WTC11 (cell line): ENCODE measurements around the gene LAMA5. TPM values are rescaled to one million over a fixed set of nuclear protein-coding genes. Genes with fewer than 3 reads are reported as not detected.

Experiments used
- ATAC-seq: fragments of 200-7000 bp; cut with Tn5 transposase; 2 replicates; pipeline ENCODE4 v1.10.0; 2021; ENCODE audit warnings: mild to moderate bottlenecking, moderate library complexity
- CTCF ChIA-PET: fragments of 300-600 bp; sonication (Branson Sonifier 250); formaldehyde crosslinking; loops from one replicate; lab custom pipeline; 2021; ENCODE audit warnings: antibody characterized with exemption; lab: Charles Lee
- POLR2A ChIA-PET: fragments of 350-600 bp; sonication (Branson Sonifier 250); formaldehyde crosslinking; loops from one replicate; lab custom pipeline; 2021; ENCODE audit warnings: antibody characterized with exemption; lab: Charles Lee
- DNase-seq: peaks from one replicate; pipeline ENCODE4 v3.0.0; 2021; ENCODE audit warnings: low spot score
- H3K27ac Mint-ChIP-seq: 2 replicates; pipeline ENCODE4 v1.8.0; 2021; ENCODE audit warnings: mixed read lengths
- H3K27me3 Mint-ChIP-seq: 2 replicates; pipeline ENCODE4 v1.8.0; 2021; ENCODE audit warnings: low read depth, mild to moderate bottlenecking, moderate library complexity, mixed read lengths
- H3K36me3 Mint-ChIP-seq: 2 replicates; pipeline ENCODE4 v1.8.0; 2021; ENCODE audit warnings: mixed read lengths
- H3K4me1 Mint-ChIP-seq: 2 replicates; pipeline ENCODE4 v1.8.0; 2022; ENCODE audit warnings: mixed read lengths
- H3K4me3 Mint-ChIP-seq: 2 replicates; pipeline ENCODE4 v1.8.0; 2021; ENCODE audit warnings: mild to moderate bottlenecking, moderate library complexity, mixed read lengths
- H3K9me3 Mint-ChIP-seq: 2 replicates; pipeline ENCODE4 v1.8.0; 2021; ENCODE audit warnings: mixed read lengths
- AFF4 ChIP-seq: sonication (generic); formaldehyde crosslinking; IDR thresholded peaks from 2 replicates; pipeline ENCODE4 v1.8.1; 2023; ENCODE audit warnings: mild to moderate bottlenecking, missing genetic modification reagents, borderline replicate concordance
- ATF1 ChIP-seq: sonication (generic); formaldehyde crosslinking; IDR thresholded peaks from 2 replicates; pipeline ENCODE4 v1.8.1; 2023; ENCODE audit warnings: mild to moderate bottlenecking, moderate library complexity, missing genetic modification reagents
- ELF4 ChIP-seq: sonication (generic); formaldehyde crosslinking; IDR thresholded peaks from 2 replicates; pipeline ENCODE4 v1.8.1; 2022; ENCODE audit warnings: low read depth, mild to moderate bottlenecking, moderate library complexity, missing genetic modification reagents
- ERG ChIP-seq: fragments of 250-450 bp; sonication (Bioruptor Pico); IDR thresholded peaks from 2 replicates; pipeline ENCODE4 v1.8.0; 2021; ENCODE audit warnings: mild to moderate bottlenecking
- GABPB1 ChIP-seq: sonication (generic); formaldehyde crosslinking; IDR thresholded peaks from 2 replicates; pipeline ENCODE4 v1.8.1; 2023; ENCODE audit warnings: mild to moderate bottlenecking, missing genetic modification reagents
- GTF2I ChIP-seq: fragments of 250-450 bp; sonication (Bioruptor Pico); conservative IDR thresholded peaks from 2 replicates; pipeline ENCODE4 v1.4.0; 2021; ENCODE audit warnings: mild to moderate bottlenecking
- HMGA2 ChIP-seq: fragments of 250-450 bp; sonication (Bioruptor Pico); IDR thresholded peaks from 2 replicates; pipeline ENCODE4 v1.4.0; 2021; ENCODE audit warnings: mild to moderate bottlenecking, moderate library complexity
- NFATC4 ChIP-seq: fragments of 250-450 bp; sonication (Bioruptor Pico); IDR thresholded peaks from 2 replicates; pipeline ENCODE4 v1.9.0; 2021; ENCODE audit warnings: mild to moderate bottlenecking
- NR3C1 ChIP-seq: sonication (generic); formaldehyde crosslinking; conservative IDR thresholded peaks from 2 replicates; pipeline ENCODE4 v1.8.1; 2023; ENCODE audit warnings: low read depth, mild to moderate bottlenecking, missing genetic modification reagents
- OVOL2 ChIP-seq: fragments of 250-450 bp; sonication (Bioruptor Pico); IDR thresholded peaks from 2 replicates; pipeline ENCODE4 v1.9.0; 2021; ENCODE audit warnings: mild to moderate bottlenecking, borderline replicate concordance
- PRRX2 ChIP-seq: fragments of 250-450 bp; sonication (Bioruptor Pico); IDR thresholded peaks from 2 replicates; pipeline ENCODE4 v1.8.0; 2021; ENCODE audit warnings: mild to moderate bottlenecking
- SMAD4 ChIP-seq: sonication (generic); formaldehyde crosslinking; IDR thresholded peaks from 2 replicates; pipeline ENCODE4 v1.8.0; 2022; ENCODE audit warnings: mild to moderate bottlenecking, missing genetic modification reagents
- TEAD1 ChIP-seq: sonication (generic); formaldehyde crosslinking; IDR thresholded peaks from 2 replicates; pipeline ENCODE4 v1.8.0; 2022; ENCODE audit warnings: mild to moderate bottlenecking, missing genetic modification reagents
- ZMAT4 ChIP-seq: fragments of 250-450 bp; sonication (Bioruptor Pico); IDR thresholded peaks from 2 replicates; pipeline ENCODE4 v1.9.0; 2021; ENCODE audit warnings: mild to moderate bottlenecking
- ZNF121 ChIP-seq: sonication (generic); formaldehyde crosslinking; IDR thresholded peaks from 2 replicates; pipeline ENCODE4 v1.8.0; 2023; ENCODE audit warnings: missing genetic modification reagents
- ZNF317 ChIP-seq: sonication (generic); formaldehyde crosslinking; IDR thresholded peaks from 2 replicates; pipeline ENCODE4 v1.8.1; 2023; ENCODE audit warnings: low read depth, mild to moderate bottlenecking, moderate library complexity, missing genetic modification reagents, borderline replicate concordance
- ZNF396 ChIP-seq: fragments of 250-450 bp; sonication (Bioruptor Pico); IDR thresholded peaks from 2 replicates; pipeline ENCODE4 v1.8.0; 2021; ENCODE audit warnings: mild to moderate bottlenecking, moderate library complexity, borderline replicate concordance
- ZNF416 ChIP-seq: fragments of 250-450 bp; sonication (Bioruptor Pico); IDR thresholded peaks from 2 replicates; pipeline ENCODE4 v1.9.0; 2021; ENCODE audit warnings: mild to moderate bottlenecking, inconsistent platforms
- ZNF671 ChIP-seq: fragments of 250-450 bp; sonication (Bioruptor Pico); IDR thresholded peaks from 2 replicates; pipeline ENCODE4 v1.8.0; 2021; ENCODE audit warnings: mild to moderate bottlenecking
- total RNA-seq: library from RNA; stranded (reverse); gene quantifications from 3 replicates; pipeline ENCODE4 v1.2.3, GENCODE V29; 2021
- TF ChIP-seq, protein P1 (sequence below): sonication (generic); formaldehyde crosslinking; IDR thresholded peaks from 2 replicates; pipeline ENCODE4 v1.8.0; 2022; ENCODE audit warnings: mild to moderate bottlenecking, missing genetic modification reagents
- TF ChIP-seq, protein P2 (sequence below): sonication (generic); formaldehyde crosslinking; IDR thresholded peaks from 2 replicates; pipeline ENCODE4 v1.8.0; 2022; ENCODE audit warnings: mild to moderate bottlenecking, missing genetic modification reagents
- TF ChIP-seq, protein P3 (sequence below): sonication (generic); formaldehyde crosslinking; IDR thresholded peaks from 2 replicates; pipeline ENCODE4 v1.8.1; 2023; ENCODE audit warnings: mild to moderate bottlenecking, missing genetic modification reagents
- TF ChIP-seq, protein P4 (sequence below): sonication (generic); formaldehyde crosslinking; IDR thresholded peaks from 2 replicates; pipeline ENCODE4 v1.8.1; 2022; ENCODE audit warnings: low read depth, mild to moderate bottlenecking, moderate library complexity, missing genetic modification reagents, borderline replicate concordance
- TF ChIP-seq, protein P5 (sequence below): sonication (generic); formaldehyde crosslinking; IDR thresholded peaks from 2 replicates; pipeline ENCODE4 v1.8.0; 2023; ENCODE audit warnings: mild to moderate bottlenecking, missing genetic modification reagents

LAMA5 gene
- total RNA-seq, 1 experiment from 2014 or later, result 329 TPM

DNA sequence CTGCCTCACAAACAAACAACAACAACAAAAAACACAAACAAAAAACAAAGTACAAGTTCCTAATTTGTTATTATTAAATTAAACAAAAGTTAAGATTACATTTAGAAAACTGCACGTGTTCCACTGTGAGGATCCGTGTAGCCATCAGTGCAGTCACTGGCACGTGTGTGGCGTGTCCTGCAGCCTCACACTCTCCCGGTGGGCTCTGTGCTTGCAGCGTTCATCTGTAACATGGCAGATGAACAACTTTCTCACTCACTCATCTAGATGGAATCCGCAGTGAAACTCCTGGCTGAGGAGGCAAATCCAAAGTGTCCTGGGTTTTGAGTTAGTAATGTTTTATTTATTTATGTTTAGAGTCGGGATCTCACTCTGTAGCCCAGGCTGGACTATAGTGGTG, 77.2 kb downstream of the LAMA5 start:
- H3K4me1 Mint-ChIP-seq, result no peaks in the 10 kb centered on the region
- TF ChIP-seq, protein P1, sequence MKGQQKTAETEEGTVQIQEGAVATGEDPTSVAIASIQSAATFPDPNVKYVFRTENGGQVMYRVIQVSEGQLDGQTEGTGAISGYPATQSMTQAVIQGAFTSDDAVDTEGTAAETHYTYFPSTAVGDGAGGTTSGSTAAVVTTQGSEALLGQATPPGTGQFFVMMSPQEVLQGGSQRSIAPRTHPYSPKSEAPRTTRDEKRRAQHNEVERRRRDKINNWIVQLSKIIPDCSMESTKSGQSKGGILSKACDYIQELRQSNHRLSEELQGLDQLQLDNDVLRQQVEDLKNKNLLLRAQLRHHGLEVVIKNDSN (CRISPR knock-in tag), result no peak
- TF ChIP-seq ELF4 (CRISPR knock-in tag) (no peak), GABPB1 (CRISPR knock-in tag) (no peak), ZNF396 (no peak), GTF2I (CRISPR knock-in tag) (no peak), NFATC4 (CRISPR knock-in tag) (no peak), ATF1 (CRISPR knock-in tag) (no peak), ZNF121 (no peak), ZNF671 (CRISPR knock-in tag) (no peak), HMGA2 (CRISPR knock-in tag) (no peak), ZNF416 (CRISPR knock-in tag) (no peak), OVOL2 (no peak), PRRX2 (no peak)
- TF ChIP-seq, protein P2, sequence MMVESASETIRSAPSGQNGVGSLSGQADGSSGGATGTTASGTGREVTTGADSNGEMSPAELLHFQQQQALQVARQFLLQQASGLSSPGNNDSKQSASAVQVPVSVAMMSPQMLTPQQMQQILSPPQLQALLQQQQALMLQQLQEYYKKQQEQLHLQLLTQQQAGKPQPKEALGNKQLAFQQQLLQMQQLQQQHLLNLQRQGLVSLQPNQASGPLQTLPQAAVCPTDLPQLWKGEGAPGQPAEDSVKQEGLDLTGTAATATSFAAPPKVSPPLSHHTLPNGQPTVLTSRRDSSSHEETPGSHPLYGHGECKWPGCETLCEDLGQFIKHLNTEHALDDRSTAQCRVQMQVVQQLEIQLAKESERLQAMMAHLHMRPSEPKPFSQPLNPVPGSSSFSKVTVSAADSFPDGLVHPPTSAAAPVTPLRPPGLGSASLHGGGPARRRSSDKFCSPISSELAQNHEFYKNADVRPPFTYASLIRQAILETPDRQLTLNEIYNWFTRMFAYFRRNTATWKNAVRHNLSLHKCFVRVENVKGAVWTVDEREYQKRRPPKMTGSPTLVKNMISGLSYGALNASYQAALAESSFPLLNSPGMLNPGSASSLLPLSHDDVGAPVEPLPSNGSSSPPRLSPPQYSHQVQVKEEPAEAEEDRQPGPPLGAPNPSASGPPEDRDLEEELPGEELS (CRISPR knock-in tag), result no peak
- TF ChIP-seq, protein P3, sequence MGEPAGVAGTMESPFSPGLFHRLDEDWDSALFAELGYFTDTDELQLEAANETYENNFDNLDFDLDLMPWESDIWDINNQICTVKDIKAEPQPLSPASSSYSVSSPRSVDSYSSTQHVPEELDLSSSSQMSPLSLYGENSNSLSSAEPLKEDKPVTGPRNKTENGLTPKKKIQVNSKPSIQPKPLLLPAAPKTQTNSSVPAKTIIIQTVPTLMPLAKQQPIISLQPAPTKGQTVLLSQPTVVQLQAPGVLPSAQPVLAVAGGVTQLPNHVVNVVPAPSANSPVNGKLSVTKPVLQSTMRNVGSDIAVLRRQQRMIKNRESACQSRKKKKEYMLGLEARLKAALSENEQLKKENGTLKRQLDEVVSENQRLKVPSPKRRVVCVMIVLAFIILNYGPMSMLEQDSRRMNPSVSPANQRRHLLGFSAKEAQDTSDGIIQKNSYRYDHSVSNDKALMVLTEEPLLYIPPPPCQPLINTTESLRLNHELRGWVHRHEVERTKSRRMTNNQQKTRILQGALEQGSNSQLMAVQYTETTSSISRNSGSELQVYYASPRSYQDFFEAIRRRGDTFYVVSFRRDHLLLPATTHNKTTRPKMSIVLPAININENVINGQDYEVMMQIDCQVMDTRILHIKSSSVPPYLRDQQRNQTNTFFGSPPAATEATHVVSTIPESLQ (CRISPR knock-in tag), result no peak
- TF ChIP-seq, protein P4, sequence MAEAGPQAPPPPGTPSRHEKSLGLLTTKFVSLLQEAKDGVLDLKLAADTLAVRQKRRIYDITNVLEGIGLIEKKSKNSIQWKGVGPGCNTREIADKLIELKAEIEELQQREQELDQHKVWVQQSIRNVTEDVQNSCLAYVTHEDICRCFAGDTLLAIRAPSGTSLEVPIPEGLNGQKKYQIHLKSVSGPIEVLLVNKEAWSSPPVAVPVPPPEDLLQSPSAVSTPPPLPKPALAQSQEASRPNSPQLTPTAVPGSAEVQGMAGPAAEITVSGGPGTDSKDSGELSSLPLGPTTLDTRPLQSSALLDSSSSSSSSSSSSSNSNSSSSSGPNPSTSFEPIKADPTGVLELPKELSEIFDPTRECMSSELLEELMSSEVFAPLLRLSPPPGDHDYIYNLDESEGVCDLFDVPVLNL (CRISPR knock-in tag), result no peak
- TF ChIP-seq, protein P5, sequence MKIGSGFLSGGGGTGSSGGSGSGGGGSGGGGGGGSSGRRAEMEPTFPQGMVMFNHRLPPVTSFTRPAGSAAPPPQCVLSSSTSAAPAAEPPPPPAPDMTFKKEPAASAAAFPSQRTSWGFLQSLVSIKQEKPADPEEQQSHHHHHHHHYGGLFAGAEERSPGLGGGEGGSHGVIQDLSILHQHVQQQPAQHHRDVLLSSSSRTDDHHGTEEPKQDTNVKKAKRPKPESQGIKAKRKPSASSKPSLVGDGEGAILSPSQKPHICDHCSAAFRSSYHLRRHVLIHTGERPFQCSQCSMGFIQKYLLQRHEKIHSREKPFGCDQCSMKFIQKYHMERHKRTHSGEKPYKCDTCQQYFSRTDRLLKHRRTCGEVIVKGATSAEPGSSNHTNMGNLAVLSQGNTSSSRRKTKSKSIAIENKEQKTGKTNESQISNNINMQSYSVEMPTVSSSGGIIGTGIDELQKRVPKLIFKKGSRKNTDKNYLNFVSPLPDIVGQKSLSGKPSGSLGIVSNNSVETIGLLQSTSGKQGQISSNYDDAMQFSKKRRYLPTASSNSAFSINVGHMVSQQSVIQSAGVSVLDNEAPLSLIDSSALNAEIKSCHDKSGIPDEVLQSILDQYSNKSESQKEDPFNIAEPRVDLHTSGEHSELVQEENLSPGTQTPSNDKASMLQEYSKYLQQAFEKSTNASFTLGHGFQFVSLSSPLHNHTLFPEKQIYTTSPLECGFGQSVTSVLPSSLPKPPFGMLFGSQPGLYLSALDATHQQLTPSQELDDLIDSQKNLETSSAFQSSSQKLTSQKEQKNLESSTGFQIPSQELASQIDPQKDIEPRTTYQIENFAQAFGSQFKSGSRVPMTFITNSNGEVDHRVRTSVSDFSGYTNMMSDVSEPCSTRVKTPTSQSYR (CRISPR knock-in tag), result no peak
- no peak overlapping the region for H3K4me3 Mint-ChIP-seq
- peaks cover 24% of the 10 kb centered on the region for H3K36me3 Mint-ChIP-seq
- ChIA-PET POLR2A (no interaction called here), CTCF (interaction anchor here (0.6 to 0.7 kb wide), 2 partner anchors 35 to 119 kb away, joined by 3 read pairs; no protein-coding TSS in a partner anchor)
- no peak for DNase-seq
- no peaks in the 10 kb centered on the region for H3K9me3 Mint-ChIP-seq
- no peak overlapping the region for H3K27ac Mint-ChIP-seq
- no peak for ATAC-seq
- H3K27me3 Mint-ChIP-seq, result no peaks in the 10 kb centered on the region

DNA sequence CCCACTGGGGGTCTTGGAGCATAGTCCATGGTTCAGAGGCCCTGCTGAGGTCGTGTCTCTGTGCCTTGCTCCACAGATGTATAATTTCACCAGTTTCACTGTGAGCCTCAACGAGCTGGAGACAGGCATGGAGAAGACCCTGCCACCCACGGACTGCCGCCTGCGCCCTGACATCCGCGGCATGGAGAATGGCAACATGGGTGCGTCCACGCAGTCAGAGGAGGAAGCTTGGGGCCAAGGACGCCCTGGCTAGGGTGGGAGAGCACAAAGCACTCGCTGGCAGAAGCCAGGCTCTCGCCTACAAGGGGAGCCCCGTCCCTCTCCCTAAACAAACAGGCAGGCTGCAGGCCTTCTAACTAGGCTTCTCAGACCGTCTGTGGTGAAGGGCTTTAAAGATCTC, 78.0 kb downstream of the LAMA5 start:
- Mint-ChIP-seq H3K4me1 (no peaks in the 10 kb centered on the region), H3K27me3 (no peaks in the 10 kb centered on the region), H3K27ac (no peak overlapping the region; the same call in 1 of the 2 replicates), H3K4me3 (no peak overlapping the region), H3K9me3 (no peaks in the 10 kb centered on the region), H3K36me3 (peaks cover 22% of the 10 kb centered on the region)
- DNase-seq (no peak), ATAC-seq (no peak)
- POLR2A ChIA-PET, result no interaction called here
- CTCF ChIA-PET, result no interaction called here
- TF ChIP-seq ERG (no peak), ZNF317 (CRISPR knock-in tag) (no peak), SMAD4 (no peak), AFF4 (CRISPR knock-in tag) (no peak), TEAD1 (CRISPR knock-in tag) (no peak), NR3C1 (CRISPR knock-in tag) (no peak), ZMAT4 (CRISPR knock-in tag) (no peak)
